Stimulated activated CD8-positive, alpha-beta memory T cell treated with anti-CD3 and anti-CD28 coated beads, Interleukin-15, amount 100 ng/mL, for 4 hours (primary cell): ENCODE results near the gene PAX2.

Experiments
- DNase-seq, 2 donors: peaks; one replicate each; pipeline ENCODE4 v3.0.0-alpha.2; 2020; ENCODE audit warnings: low read depth in 2 of 2

PAX2 gene

GRCh38 chr10:100724531-100725027 is 20.8 kb upstream of the PAX2 start:
- DNase-seq, result no peak

- DNase-seq, result no peak
Observed at GRCh38 chr10:100725071-100725471, 20.3 kb upstream of the PAX2 start.

GRCh38 chr10:100725869-100726426 is 19.4 kb upstream of the PAX2 start:
- no peak for DNase-seq

- no peak for DNase-seq
Observed at GRCh38 chr10:100727808-100728207, 17.6 kb upstream of the PAX2 start.

- no peak for DNase-seq
Observed at GRCh38 chr10:100728928-100729861, 16.2 kb upstream of the PAX2 start.

- no peak for DNase-seq
Observed at GRCh38 chr10:100729862-100730724, 15.3 kb upstream of the PAX2 start.

GRCh38 chr10:100730725-100731406 is 14.5 kb upstream of the PAX2 start:
- no peak for DNase-seq

GRCh38 chr10:100731407-100732240 is 13.8 kb upstream of the PAX2 start:
- DNase-seq, result no peak

- DNase-seq, result no peak
Observed at GRCh38 chr10:100732241-100732596, 13.2 kb upstream of the PAX2 start.

GRCh38 chr10:100733329-100733728 is 12.1 kb upstream of the PAX2 start:
- no peak for DNase-seq

GRCh38 chr10:100734295-100735086 is 10.9 kb upstream of the PAX2 start:
- no peak for DNase-seq

GRCh38 chr10:100735087-100735336 is 10.4 kb upstream of the PAX2 start:
- DNase-seq, result no peak

- DNase-seq, result no peak
Observed at GRCh38 chr10:100735337-100736143, 9.8 kb upstream of the PAX2 start.

GRCh38 chr10:100736144-100736808 is 9.1 kb upstream of the PAX2 start:
- no peak for DNase-seq

- no peak for DNase-seq
Observed at GRCh38 chr10:100736809-100737354, 8.5 kb upstream of the PAX2 start.

- no peak for DNase-seq
Observed at GRCh38 chr10:100737355-100738054, 7.9 kb upstream of the PAX2 start.

GRCh38 chr10:100738055-100738827 is 7.1 kb upstream of the PAX2 start:
- no peak for DNase-seq
